Nucleus accumbens (tissue), 56 donors: Measurements from ENCODE around the gene ARHGEF35.
"Not testable (repeated sequence)": the region's sequence is repeated elsewhere in the genome, so short reads cannot be mapped to it uniquely, and the experiment has no call there.

Experiments used
- DNase-seq, 56 donors: peaks; one replicate each; lab custom pipeline; 2025; lab: John Stamatoyannopoulos, UW

The ARHGEF35 gene

GRCh38 chr7:144195212-144195872, at the start of gene ARHGEF35:
ARHGEF35 (minus strand) TSS chr7:144195833; CDS start chr7:144188383, 7,450 bp downstream.
- not testable (repeated sequence) for DNase-seq

GRCh38 chr7:144245372-144245771, 49.7 kb upstream of the ARHGEF35 start:
- not testable (repeated sequence) for DNase-seq

- not testable (repeated sequence) for DNase-seq
Measured at GRCh38 chr7:144239365-144239764, 43.7 kb upstream of the ARHGEF35 start, which contains the start of gene OR2A42. OR2A42 (minus strand) TSS chr7:144239605; CDS start chr7:144232843, 6,762 bp downstream.

DNA sequence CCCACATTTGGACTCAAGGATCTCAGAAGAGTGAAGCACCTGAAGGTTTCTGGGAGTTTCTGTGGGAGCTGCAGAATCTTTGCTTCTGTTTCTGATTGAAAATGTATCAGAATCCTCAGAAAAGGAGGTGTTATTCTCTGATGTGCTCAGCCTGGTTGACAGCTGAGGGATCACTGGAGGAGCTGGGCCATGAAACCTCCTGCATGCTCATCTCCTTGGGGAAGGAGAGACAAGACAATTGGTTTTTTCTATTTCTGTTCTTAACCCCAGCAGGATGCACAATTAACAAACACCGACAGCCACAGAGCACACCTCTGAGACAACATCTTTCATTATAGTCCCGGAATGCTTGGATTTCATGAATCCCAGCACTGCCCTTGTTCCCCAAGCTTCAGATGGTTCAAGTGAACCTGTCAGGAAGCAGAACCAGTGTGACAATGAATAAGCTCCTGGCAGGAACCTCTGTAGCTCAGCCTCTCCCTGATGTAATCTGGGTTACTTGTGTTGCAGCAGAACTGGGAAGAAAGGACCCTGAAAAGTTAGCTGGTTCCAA, 43.0 kb upstream of the ARHGEF35 start:
- not testable (repeated sequence) for DNase-seq

DNA sequence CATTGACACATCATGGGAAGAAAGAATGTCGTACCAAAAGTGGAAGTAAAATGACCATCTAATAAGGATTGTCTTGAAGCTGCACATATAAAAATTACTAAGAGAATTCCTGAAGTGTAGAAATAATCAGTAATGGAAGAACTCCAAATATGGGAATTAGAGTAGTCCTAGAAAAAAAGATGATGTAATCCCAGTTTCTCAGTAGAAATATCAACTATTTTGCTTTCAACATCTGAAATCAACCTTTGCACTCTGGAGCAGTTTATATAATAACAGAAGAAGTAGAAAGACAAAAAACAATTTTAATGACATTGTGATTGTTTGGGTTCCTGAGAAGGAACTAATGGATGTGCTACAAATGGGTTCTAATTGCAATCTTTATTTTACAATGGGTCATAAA, 37.4 kb upstream of the ARHGEF35 start:
- DNase-seq: not testable (repeated sequence)

DNA sequence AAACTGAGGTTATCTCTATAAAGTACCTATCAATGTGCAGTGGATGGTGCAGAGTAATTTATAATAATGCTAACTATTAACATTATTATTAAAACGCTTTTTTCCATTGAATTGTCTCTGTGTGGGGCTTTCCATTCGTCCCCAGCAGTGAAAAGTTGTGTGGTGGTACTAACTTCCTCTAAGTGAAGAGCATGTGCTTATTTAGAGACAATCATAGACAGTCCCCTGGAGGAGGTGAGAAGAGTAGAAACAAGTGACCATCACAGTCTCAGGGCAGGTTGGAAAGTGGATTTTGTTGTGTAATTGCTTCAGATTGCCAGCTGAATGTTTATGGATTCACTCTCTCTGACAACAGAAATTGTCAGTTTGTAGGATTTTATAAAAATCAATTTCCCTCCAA, 35.4 kb upstream of the ARHGEF35 start:
- DNase-seq: not testable (repeated sequence)

- not testable (repeated sequence) for DNase-seq
Measured at GRCh38 chr7:144228810-144229209, 33.2 kb upstream of the ARHGEF35 start.

DNA sequence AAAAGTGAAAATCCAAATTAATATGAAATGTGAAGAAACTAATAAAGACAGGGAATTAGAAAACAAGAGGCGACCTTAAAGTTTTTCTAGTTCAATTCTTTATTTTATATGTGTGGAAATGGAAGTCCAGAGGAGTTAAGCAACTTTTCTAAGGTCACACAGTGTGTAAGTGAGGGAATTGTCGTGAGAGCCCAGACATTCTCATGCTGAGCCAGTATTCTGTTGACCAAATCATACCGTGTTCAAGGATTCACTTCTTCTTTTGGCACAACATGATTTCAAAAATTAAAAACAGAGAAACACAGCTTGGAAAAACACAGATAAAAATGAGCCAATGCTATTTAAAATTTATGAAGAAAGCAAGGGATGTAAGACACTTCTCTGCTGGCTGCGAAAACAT, 31.2 kb upstream of the ARHGEF35 start:
- not testable (repeated sequence) for DNase-seq

DNA sequence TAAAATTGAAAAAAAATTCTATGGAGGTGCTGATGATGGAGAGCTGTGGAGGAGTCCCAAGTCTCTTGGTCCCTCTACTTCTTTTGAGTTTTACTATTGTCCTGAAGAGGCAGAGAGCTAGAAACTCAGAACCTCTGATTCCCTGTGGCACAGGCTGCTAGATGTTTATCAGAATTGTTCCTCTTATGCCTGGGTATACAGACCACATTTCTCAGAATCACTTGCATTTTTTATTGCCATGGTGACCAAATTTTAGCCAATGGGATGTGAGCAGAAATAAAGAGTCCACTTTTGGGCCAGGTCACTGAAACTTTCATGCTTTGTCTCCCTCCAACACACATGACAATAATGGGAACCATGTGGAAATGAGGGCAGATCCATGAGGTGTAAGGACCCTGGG, 28.0 kb upstream of the ARHGEF35 start:
- not testable (repeated sequence) for DNase-seq

GRCh38 chr7:144220531-144220930, 24.9 kb upstream of the ARHGEF35 start:
- not testable (repeated sequence) for DNase-seq

- not testable (repeated sequence) for DNase-seq
Measured at GRCh38 chr7:144219149-144219548, 23.5 kb upstream of the ARHGEF35 start.

DNA sequence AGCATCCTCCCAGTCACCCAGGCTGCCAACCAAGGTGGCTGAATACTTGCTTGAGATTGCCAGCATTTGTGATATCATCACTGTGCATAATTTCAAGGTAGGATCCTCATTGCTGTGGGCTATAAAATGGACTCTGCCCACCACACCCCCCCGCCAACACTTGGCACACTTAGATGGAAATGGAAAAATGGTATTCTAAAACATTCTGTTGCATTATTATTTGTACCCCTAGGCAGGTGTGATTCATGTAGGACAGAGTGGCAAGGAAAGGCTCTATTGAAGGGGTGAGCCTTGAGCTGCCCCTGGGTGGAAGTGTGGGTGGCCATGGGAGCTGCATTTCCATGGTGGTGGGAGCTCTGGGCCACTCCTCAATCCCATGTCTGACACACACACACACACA, 22.9 kb upstream of the ARHGEF35 start:
- not testable (repeated sequence) for DNase-seq

DNA sequence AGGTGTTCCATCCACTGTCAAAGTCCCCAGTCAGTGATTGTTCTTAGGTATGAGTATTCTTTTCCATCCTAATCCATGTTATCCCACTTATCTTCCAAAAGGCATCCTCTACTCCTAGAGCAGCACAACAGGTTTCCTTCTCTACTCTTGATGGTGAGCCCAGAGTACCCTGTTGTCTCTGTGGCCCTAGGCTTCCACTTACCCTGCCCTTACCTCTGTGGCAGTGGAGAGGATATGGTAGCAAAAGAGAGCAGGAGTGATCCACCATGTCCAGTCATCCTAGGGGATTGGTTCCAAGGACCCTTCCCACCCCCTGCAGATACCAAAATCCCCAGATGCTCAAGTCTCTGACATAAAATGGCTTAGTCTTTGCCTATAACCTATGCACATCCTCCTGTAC, 21.6 kb upstream of the ARHGEF35 start:
- not testable (repeated sequence) for DNase-seq

- DNase-seq: not testable (repeated sequence)
Measured at GRCh38 chr7:144205306-144205705, 9.7 kb upstream of the ARHGEF35 start.

DNA sequence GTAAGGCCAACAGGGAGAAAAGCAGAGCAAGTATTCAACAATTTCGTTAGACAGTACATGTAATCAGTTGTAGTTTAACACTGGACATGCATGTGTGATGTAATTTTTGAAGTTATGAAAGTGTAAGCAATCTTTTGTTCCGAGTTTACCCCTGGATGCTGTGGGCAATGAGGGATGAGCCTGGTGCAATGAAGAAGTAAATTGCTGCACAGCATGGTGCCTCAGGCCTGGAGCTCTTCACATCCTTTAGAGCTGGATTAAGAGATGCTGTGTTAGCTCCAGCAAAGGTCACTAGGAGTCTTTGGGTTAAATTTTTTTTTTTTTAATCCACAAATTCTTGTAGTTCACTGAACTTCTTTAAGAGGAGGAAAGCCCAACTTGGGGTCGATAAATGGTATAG, 7.5 kb upstream of the ARHGEF35 start:
- DNase-seq: not testable (repeated sequence)

DNA sequence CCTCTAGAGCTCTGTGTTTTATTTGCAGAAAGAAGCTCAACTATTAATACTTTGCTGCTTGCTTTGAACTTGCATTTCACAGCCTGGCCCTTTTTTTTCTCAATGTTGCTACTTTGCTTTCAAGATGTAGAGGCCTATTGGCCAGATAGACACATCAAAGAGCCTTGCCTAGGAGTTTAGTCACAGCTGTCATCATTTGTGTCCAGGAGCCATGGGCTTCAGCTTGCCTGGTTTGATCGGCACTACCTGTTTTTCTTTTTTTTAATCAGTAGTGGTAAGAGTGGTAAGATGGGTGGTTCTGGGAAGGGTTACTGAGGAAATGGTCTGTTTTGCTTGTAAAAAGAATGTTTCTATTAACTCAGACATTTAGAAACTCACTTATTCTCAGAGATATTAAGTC, 6.3 kb upstream of the ARHGEF35 start:
- DNase-seq: not testable (repeated sequence)

GRCh38 chr7:144198934-144199333, 3.3 kb upstream of the ARHGEF35 start:
- DNase-seq: not testable (repeated sequence)

DNA sequence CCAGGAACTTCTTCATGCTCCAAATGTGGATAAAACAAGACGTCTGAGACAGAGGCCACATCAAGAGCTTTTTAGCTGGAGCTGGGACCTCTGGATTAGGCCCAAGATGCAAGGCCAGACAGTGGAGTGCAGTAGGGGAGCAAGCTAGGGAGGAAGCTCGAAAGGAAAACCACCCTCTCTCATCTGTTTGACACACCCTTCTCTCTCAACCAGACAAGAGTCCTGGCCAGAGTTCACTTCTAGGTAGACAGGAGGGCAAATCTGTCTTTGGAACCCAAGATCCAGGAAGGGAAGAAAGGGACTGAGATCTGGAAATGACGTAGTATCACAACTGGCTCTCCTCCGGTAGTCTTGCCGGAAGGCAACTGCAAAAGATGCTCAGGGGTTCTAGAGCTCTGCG, 1.2 kb downstream of the ARHGEF35 start:
- DNase-seq: not testable (repeated sequence)

DNA sequence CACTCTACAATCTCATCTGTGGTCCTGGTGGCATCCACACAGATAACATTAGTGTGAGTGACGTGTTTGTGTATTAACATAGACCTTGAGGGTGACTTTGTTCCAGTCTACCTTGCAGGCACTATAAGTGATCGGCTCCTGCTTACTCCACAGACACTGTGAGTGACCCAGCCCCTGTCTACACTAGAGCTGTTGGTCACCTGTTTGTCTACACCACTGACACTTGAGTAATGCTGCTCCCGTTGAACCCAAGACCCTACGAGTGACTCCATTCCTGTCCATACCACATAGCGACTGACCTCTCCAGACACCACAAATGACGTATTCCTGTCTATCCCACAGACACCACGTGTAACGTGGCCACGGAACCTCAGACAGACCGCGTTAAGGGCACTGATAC, 1.9 kb downstream of the ARHGEF35 start:
- DNase-seq: not testable (repeated sequence)

DNA sequence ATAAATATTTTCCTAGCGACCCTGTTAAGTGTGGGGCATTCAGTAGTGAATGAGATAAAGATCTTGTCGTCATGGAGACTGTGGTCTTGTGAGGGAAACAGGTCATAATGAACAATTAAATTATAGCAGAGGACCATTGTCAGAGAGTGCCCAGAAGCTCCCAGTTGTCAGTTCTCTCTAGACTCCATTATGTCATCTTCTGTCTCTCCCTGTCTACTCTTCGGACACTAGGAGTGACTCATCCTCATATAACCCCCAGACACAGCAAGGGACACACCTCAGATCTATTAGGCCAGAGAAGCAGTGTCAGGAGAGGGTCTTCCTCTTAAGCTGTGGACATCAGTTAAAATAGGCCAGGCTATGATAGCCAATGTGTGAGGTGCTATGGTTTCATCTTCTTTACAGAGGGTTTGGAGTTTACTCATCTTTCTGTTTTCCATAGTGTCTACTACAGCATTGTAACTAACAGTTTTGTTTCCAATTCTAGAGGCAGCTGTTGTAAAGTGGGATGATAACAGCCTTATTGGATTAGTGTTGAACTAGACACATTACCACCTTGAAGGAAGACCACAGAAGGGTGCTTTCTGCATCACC, 7.0 kb downstream of the ARHGEF35 start:
- not testable (repeated sequence) for DNase-seq

GRCh38 chr7:144187848-144188247, 7.8 kb downstream of the ARHGEF35 start:
- DNase-seq: not testable (repeated sequence)

DNA sequence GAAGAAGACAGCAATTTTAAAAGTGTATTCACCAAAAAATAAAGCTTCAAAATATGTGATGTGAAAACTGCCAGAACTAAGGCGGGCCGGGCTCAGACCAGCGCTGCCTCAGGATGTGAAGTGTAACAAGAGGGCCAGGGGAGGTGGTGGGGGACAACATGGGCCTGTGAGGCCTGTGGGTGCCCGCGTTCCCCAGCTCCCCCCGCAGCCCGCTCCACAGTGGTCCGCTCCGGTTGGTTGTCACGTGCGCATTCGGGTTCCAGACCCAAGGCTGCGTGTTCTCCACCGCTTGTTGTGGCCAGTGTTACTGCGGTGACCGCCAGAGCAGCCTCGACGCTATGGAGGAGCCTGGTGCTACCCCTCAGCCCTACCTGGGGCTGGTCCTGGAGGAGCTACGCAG, 12.5 kb downstream of the ARHGEF35 start, which contains the start of gene CTAGE4:
Gene CTAGE4 (plus strand): TSS at position 301 of the 400 bp plus-strand sequence. CDS start 38 bp downstream, at position 339.
- DNase-seq: not testable (repeated sequence)
